Endothelial cell of umbilical vein (primary cell): ENCODE data around the gene MRAS. TPM values are rescaled to one million over a fixed set of nuclear protein-coding genes. Genes with fewer than 3 reads are reported as not detected.

Experiments used
- BruUV-seq: library from RNA; stranded (reverse); fragments of 400-500 nt; replicated peaks from 2 replicates; lab custom pipeline; 2021; lab: Mats Ljungman, UMichigan
- CTCF ChIA-PET: fragments of 300-600, 350-600 bp; sonication (Branson Sonifier 250); formaldehyde crosslinking; loops from one replicate; lab custom pipeline; 2021; ENCODE audit warnings: antibody characterized with exemption, inconsistent platforms; lab: Charles Lee
- POLR2A ChIA-PET: fragments of 300-600, 350-600 bp; sonication (Branson Sonifier 250); formaldehyde crosslinking; loops from one replicate; lab custom pipeline; 2021; ENCODE audit warnings: antibody characterized with exemption, inconsistent platforms; lab: Charles Lee
- DNase-seq: peaks from one replicate; pipeline ENCODE4 v3.0.0-alpha.2; 2011; ENCODE audit warnings: low read depth, low spot score
- FAIRE-seq: peaks from 2 replicates; lab custom pipeline; 2011; peaks lifted over from hg19 to GRCh38; lab: Jason Lieb, UNC
- H2AFZ ChIP-seq: 2 replicates; pipeline ENCODE4 v1.6.0; 2012; ENCODE audit warnings: low read depth, low read length, control low read depth, inconsistent platforms
- H3K27ac ChIP-seq: 2 replicates; pipeline ENCODE4 v1.5.1; 2011; ENCODE audit warnings: low read depth, mild to moderate bottlenecking, control low read depth, low read length, moderate library complexity; ENCODE audit not compliant: insufficient read depth
- H3K27me3 ChIP-seq, 2 experiments: 2 replicates each; pipeline versions ENCODE4 v1.6.0 to v1.6.1; 2011; ENCODE audit warnings: low read length in 2 of 2, mixed read lengths in 1 of 2; ENCODE audit not compliant: control insufficient read depth in 2 of 2, insufficient read depth in 2 of 2
- H3K36me3 ChIP-seq, 2 experiments: 2 replicates in 1 of 2; 3 replicates in 1 of 2; pipeline ENCODE4 v1.5.1; 2011; ENCODE audit warnings: low read length in 2 of 2, mild to moderate bottlenecking in 1 of 2, moderate library complexity in 1 of 2; ENCODE audit not compliant: control insufficient read depth in 2 of 2, insufficient read depth in 2 of 2; ENCODE audit errors: extremely low read depth in 1 of 2
- H3K4me1 ChIP-seq: 3 replicates; pipeline ENCODE4 v1.5.1; 2011; ENCODE audit warnings: mild to moderate bottlenecking, low read length; ENCODE audit not compliant: control insufficient read depth, insufficient read depth; ENCODE audit errors: extremely low read depth
- H3K4me2 ChIP-seq: 2 replicates; pipeline ENCODE4 v1.6.1; 2011; ENCODE audit warnings: low read length, control low read depth, mixed read lengths; ENCODE audit not compliant: insufficient read depth
- H3K4me3 ChIP-seq, 3 experiments: fragments of 200-600 bp in 1 of 3; sonication (generic), shearing (Covaris generic) in 1 of 3; replicated peaks in 1 of 3; 2 replicates each; pipeline ENCODE4 v1.5.1; 2011 to 2016; ENCODE audit warnings: control low read depth in 3 of 3, low read length in 3 of 3, mild to moderate bottlenecking in 2 of 3, inconsistent platforms in 1 of 3, low read depth in 1 of 3, moderate library complexity in 1 of 3; ENCODE audit not compliant: insufficient read depth in 1 of 3
- H3K79me2 ChIP-seq: 2 replicates; pipeline ENCODE4 v1.6.0; 2012; ENCODE audit warnings: low read length, inconsistent platforms; ENCODE audit not compliant: control insufficient read depth, insufficient read depth
- H3K9ac ChIP-seq: replicated peaks from 2 replicates; pipeline ENCODE3; 2011; ENCODE audit warnings: low read length, control low read depth; ENCODE audit not compliant: insufficient read depth; ENCODE audit errors: extremely low read depth
- H3K9me1 ChIP-seq: replicated peaks from 3 replicates; pipeline ENCODE4 v1.6.0; 2011; ENCODE audit warnings: mild to moderate bottlenecking, low read length; ENCODE audit not compliant: control insufficient read depth, insufficient read depth; ENCODE audit errors: extremely low read depth
- H3K9me3 ChIP-seq: replicated peaks from 2 replicates; pipeline ENCODE4 v1.5.1; 2012; ENCODE audit warnings: low read length, inconsistent platforms; ENCODE audit not compliant: control insufficient read depth, insufficient read depth
- H4K20me1 ChIP-seq: replicated peaks from 2 replicates; pipeline ENCODE3; 2011; ENCODE audit warnings: mild to moderate bottlenecking, low read length; ENCODE audit not compliant: control insufficient read depth, insufficient read depth; ENCODE audit errors: extremely low read depth
- CTCF ChIP-seq, 2 donors: IDR thresholded peaks; 1 replicate in 1 of 2; 2 replicates in 1 of 2; pipeline ENCODE4 v1.5.1; 2011; ENCODE audit warnings: low read length in 2 of 2, mild to moderate bottlenecking in 2 of 2, moderate library complexity in 2 of 2, control low read depth in 1 of 2, inconsistent platforms in 1 of 2, low read depth in 1 of 2; ENCODE audit not compliant: insufficient read depth in 1 of 2; ENCODE audit errors: extremely low read depth in 1 of 2
- EZH2 ChIP-seq: IDR thresholded peaks from 2 replicates; pipeline ENCODE4 v1.6.1; 2012; ENCODE audit warnings: borderline replicate concordance, low read depth, mild to moderate bottlenecking, moderate library complexity, low read length, inconsistent platforms; ENCODE audit not compliant: severe bottlenecking
- FOS ChIP-seq: IDR thresholded peaks from 2 replicates; pipeline ENCODE4 v1.6.1; 2011; ENCODE audit warnings: mild to moderate bottlenecking, low read length, moderate library complexity, borderline replicate concordance; ENCODE audit not compliant: insufficient read depth
- GATA2 ChIP-seq: IDR thresholded peaks from 2 replicates; pipeline ENCODE4 v1.7.0; 2011; ENCODE audit warnings: low read depth, mild to moderate bottlenecking, moderate library complexity, mixed read lengths, low read length; ENCODE audit not compliant: insufficient read length, insufficient read depth
- JUN ChIP-seq: IDR thresholded peaks from 2 replicates; pipeline ENCODE4 v1.6.1; 2011; ENCODE audit warnings: borderline replicate concordance, low read depth; ENCODE audit not compliant: insufficient read length, insufficient read depth
- MYC ChIP-seq: IDR thresholded peaks from one replicate; pipeline ENCODE4 v1.6.1; 2011; ENCODE audit warnings: mild to moderate bottlenecking, low read depth, low read length
- POLR2A ChIP-seq: IDR thresholded peaks from 2 replicates; pipeline ENCODE4 v1.6.1; 2012; ENCODE audit warnings: low read depth, mild to moderate bottlenecking, control low read depth, low read length
- POLR2AphosphoS5 ChIP-seq: IDR thresholded peaks from 2 replicates; pipeline ENCODE4 v1.6.1; 2012; ENCODE audit warnings: low read depth, mild to moderate bottlenecking, control low read depth, low read length, moderate library complexity; ENCODE audit not compliant: insufficient read depth
- dilution Hi-C: fragments of 300-500 bp; cut with MboI; formaldehyde crosslinking; loops from one replicate; pipeline ENCODE4 v1.15.0; 2019; ENCODE audit warnings: low sequenced_read_pairs; ENCODE audit not compliant: extremely low pct_ligation_motif_present
- intact Hi-C: fragments of 100-400 bp; cut with micrococcal nuclease; formaldehyde crosslinking; loops from one replicate; pipeline ENCODE4 v1.10.0; 2022
- polyA plus RNA-seq, 4 experiments: library from polyadenylated mRNA; depleted of rRNA in 3 of 4; stranded (reverse) in 3 of 4; unstranded in 1 of 4; fragments of >200 nt; gene quantifications; 2 replicates each; pipeline versions ENCODE4 v1.2.1 to v1.2.3, GENCODE V29; 2011 to 2012; ENCODE audit warnings: missing spikeins in 1 of 4
- total RNA-seq: library from RNA; stranded (reverse); gene quantifications from 2 replicates; pipeline ENCODE4 v1.2.3, GENCODE V29; 2021
- TF ChIP-seq, protein P1 (sequence below): IDR thresholded peaks from 2 replicates; pipeline ENCODE4 v1.6.1; 2011; ENCODE audit not compliant: insufficient read depth, insufficient read length

Gene MRAS
- total and polyA plus RNA-seq, 2 donors (not counting 3 experiments of a cell fraction or from before 2014, with no cell fraction given) = 14.6 to 16.5 TPM

- H3K4me1 ChIP-seq = no peaks in the 10 kb centered on the region
- H3K27me3 ChIP-seq = no peaks in the 10 kb centered on the region
- intact Hi-C loops = no loop called here
- no peaks in the 10 kb centered on the region for H3K79me2 ChIP-seq
- POLR2A ChIA-PET = no interaction called here
- no peaks in the 10 kb centered on the region for H3K9me1 ChIP-seq
- BruUV-seq = no TSS peak
- TF ChIP-seq, protein P1, sequence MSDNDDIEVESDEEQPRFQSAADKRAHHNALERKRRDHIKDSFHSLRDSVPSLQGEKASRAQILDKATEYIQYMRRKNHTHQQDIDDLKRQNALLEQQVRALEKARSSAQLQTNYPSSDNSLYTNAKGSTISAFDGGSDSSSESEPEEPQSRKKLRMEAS = no peak
- TF ChIP-seq CTCF (IDR thresholded peaks at IDR 0.05; ENCODE audit: extremely low read depth in 1 of 2, insufficient read depth in 1 of 2, low read depth in 1 of 2, low read length in 2 of 2) = no peak
- TF ChIP-seq GATA2 = no peak
- TF ChIP-seq MYC = no peak
- no peak for TF ChIP-seq JUN
- TF ChIP-seq POLR2A = no peak
- no peak for TF ChIP-seq POLR2AphosphoS5
- no peak for TF ChIP-seq EZH2
- TF ChIP-seq FOS = no peak
- no peaks in the 10 kb centered on the region for H3K36me3 ChIP-seq
- H3K27ac ChIP-seq = no peak overlapping the region
- H3K4me3 ChIP-seq = no peak overlapping the region
- no peak overlapping the region for H2AFZ ChIP-seq
- no peaks in the 10 kb centered on the region for H3K9me3 ChIP-seq
- no peak overlapping the region for H3K9ac ChIP-seq
- H4K20me1 ChIP-seq = no peaks in the 10 kb centered on the region
- no peak for DNase-seq
- dilution Hi-C loops = no loop called here
- no peak for FAIRE-seq
- no peak overlapping the region for H3K4me2 ChIP-seq
- CTCF ChIA-PET = no interaction called here
Measured at GRCh38 chr3:138360869-138361525, 12.6 kb downstream of the MRAS start.
